PC-3 (cell line): Measurements from ENCODE around the gene FGF12. TPM values are rescaled to one million over a fixed set of nuclear protein-coding genes. Genes with fewer than 3 reads are reported as not detected.

Experiments used
- ATAC-seq: fragments of 200-7000 bp; cut with Tn5 transposase; 2 replicates; pipeline ENCODE4 v1.9.1; 2020; ENCODE audit warnings: mild to moderate bottlenecking, moderate library complexity
- BruUV-seq: library from RNA; stranded (reverse); fragments of 400-500 nt; replicated peaks from 2 replicates; lab custom pipeline; 2021; lab: Mats Ljungman, UMichigan
- CTCF ChIA-PET: fragments of 300-600 bp; sonication (Branson Sonifier 250); formaldehyde crosslinking; loops from one replicate; lab custom pipeline; 2022; ENCODE audit warnings: antibody characterized with exemption; lab: Charles Lee
- POLR2A ChIA-PET: fragments of 300-600 bp; sonication (Branson Sonifier 250); formaldehyde crosslinking; loops from one replicate; lab custom pipeline; 2022; ENCODE audit warnings: antibody characterized with exemption; ENCODE audit not compliant: unreplicated experiment; lab: Charles Lee
- DNase-seq: peaks from one replicate; pipeline ENCODE4 v3.0.0-alpha.2; 2015
- H2AFZ ChIP-seq: fragments of 300-600 bp; sonication (generic); 2 replicates; pipeline ENCODE4 v1.6.0; 2016; ENCODE audit warnings: antibody characterized with exemption, low read length
- H3F3A ChIP-seq: fragments of 300-600 bp; sonication (generic); one replicate; pipeline ENCODE4 v1.6.0; 2017; ENCODE audit warnings: antibody characterized with exemption, low read length, control low read depth, mild to moderate bottlenecking; ENCODE audit not compliant: unreplicated experiment
- H3K27ac ChIP-seq: fragments of 300-600 bp; sonication (generic); 2 replicates; pipeline ENCODE4 v1.5.1; 2016; ENCODE audit warnings: mild to moderate bottlenecking, low read length
- H3K27me3 ChIP-seq: fragments of 300-600 bp; sonication (generic); 2 replicates; pipeline ENCODE4 v1.6.1; 2016; ENCODE audit warnings: low read length, mixed read lengths
- H3K36me3 ChIP-seq: fragments of 300-600 bp; sonication (generic); 2 replicates; pipeline ENCODE4 v1.6.1; 2016; ENCODE audit warnings: low read depth, mixed run types, low read length, mixed read lengths
- H3K4me1 ChIP-seq: fragments of 300-600 bp; sonication (generic); 2 replicates; pipeline ENCODE4 v1.5.1; 2016; ENCODE audit warnings: low read length; ENCODE audit not compliant: insufficient read depth
- H3K4me2 ChIP-seq: fragments of 300-600 bp; sonication (generic); 2 replicates; pipeline ENCODE4 v1.6.0; 2016; ENCODE audit warnings: low read length
- H3K4me3 ChIP-seq: fragments of 300-600 bp; sonication (generic); 2 replicates; pipeline ENCODE4 v1.5.1; 2016; ENCODE audit warnings: mild to moderate bottlenecking, low read length, mixed read lengths
- H3K79me2 ChIP-seq: fragments of 300-600 bp; sonication (generic); 2 replicates; pipeline ENCODE4 v1.6.1; 2017; ENCODE audit warnings: low read length, mixed read lengths
- H3K9ac ChIP-seq: fragments of 300-600 bp; sonication (generic); 2 replicates; pipeline ENCODE4 v1.6.0; 2016; ENCODE audit warnings: mild to moderate bottlenecking, low read length
- H3K9me2 ChIP-seq: fragments of 300-600 bp; sonication (generic); replicated peaks from 2 replicates; pipeline ENCODE4 v1.6.1; 2016; ENCODE audit warnings: mixed run types, low read length, mixed read lengths
- H3K9me3 ChIP-seq: fragments of 300-600 bp; sonication (generic); 2 replicates; pipeline ENCODE4 v1.6.1; 2016; ENCODE audit warnings: low read length, mixed read lengths
- H4K20me1 ChIP-seq: fragments of 300-600 bp; sonication (generic); 2 replicates; pipeline ENCODE4 v1.6.1; 2016; ENCODE audit warnings: low read length, mixed read lengths
- CTCF ChIP-seq: fragments of 300-600 bp; sonication (generic); conservative IDR thresholded peaks from 2 replicates; pipeline ENCODE4 v1.5.1; 2017; ENCODE audit warnings: antibody characterized with exemption, low read depth, mild to moderate bottlenecking, low read length
- EZH2 ChIP-seq: fragments of 300-600 bp; sonication (generic); IDR thresholded peaks from one replicate; pipeline ENCODE4 v1.6.1; 2017; ENCODE audit warnings: antibody characterized with exemption, mild to moderate bottlenecking, low read length; ENCODE audit not compliant: unreplicated experiment
- EZH2phosphoT487 ChIP-seq: fragments of 300-600 bp; sonication (generic); IDR thresholded peaks from 2 replicates; pipeline ENCODE4 v1.6.1; 2018; ENCODE audit warnings: mild to moderate bottlenecking, antibody characterized with exemption, low read length, borderline replicate concordance
- intact Hi-C: fragments of 100-400 bp; cut with micrococcal nuclease; formaldehyde crosslinking; loops from 2 replicates; pipeline ENCODE4 v1.9.0; 2023
- total RNA-seq: library from RNA; depleted of rRNA; stranded (reverse); fragments of >200 nt; gene quantifications from 2 replicates; pipeline ENCODE4 v1.2.3, GENCODE V29; 2014

The FGF12 gene
- total RNA-seq, 1 experiment from 2014 or later = not detected

GRCh38 chr3:192481638-192482037, 245.7 kb downstream of the FGF12 start:
- Histone ChIP-seq H3K4me3 (no peak overlapping the region), H3K27me3 (peaks cover 40% of the 10 kb centered on the region), H3K27ac (no peak overlapping the region), H3K36me3 (no peaks in the 10 kb centered on the region), H3K79me2 (no peaks in the 10 kb centered on the region), H4K20me1 (no peaks in the 10 kb centered on the region), H3K9me2 (no peaks in the 10 kb centered on the region), H3K9ac (no peak overlapping the region), H2AFZ (no peak overlapping the region), H3K9me3 (no peaks in the 10 kb centered on the region), H3K4me2 (no peak overlapping the region), H3K4me1 (peaks cover 14% of the 10 kb centered on the region), H3F3A (no peaks in the 10 kb centered on the region)
- ChIA-PET CTCF (no interaction called here), POLR2A (no interaction called here)
- ATAC-seq (peak; percentile 55; the same call in 1 of the 2 replicates), DNase-seq (peak; percentile 83)
- intact Hi-C loops = no loop called here
- TF ChIP-seq CTCF (no peak), EZH2phosphoT487 (no peak), EZH2 (no peak)
- BruUV-seq = no TSS peak

- H3K27me3 ChIP-seq = peaks cover 83% of the 10 kb centered on the region
- H4K20me1 ChIP-seq = no peaks in the 10 kb centered on the region
- no peaks in the 10 kb centered on the region for H3K79me2 ChIP-seq
- no peak overlapping the region for H3K4me2 ChIP-seq
- intact Hi-C loops = loop anchor here (1.0 to 10.0 kb wide), 5 partner anchors 99 to 1107 kb away; no protein-coding TSS in a partner anchor
- TF ChIP-seq EZH2 (no peak), CTCF (peak; percentile 95)
- POLR2A ChIA-PET = no interaction called here
- no peak overlapping the region for H3K27ac ChIP-seq
- H3K36me3 ChIP-seq = no peaks in the 10 kb centered on the region
- no peak overlapping the region for H2AFZ ChIP-seq
- ATAC-seq (peak; percentile 92), DNase-seq (peak; percentile 82)
- H3F3A ChIP-seq = no peaks in the 10 kb centered on the region
- BruUV-seq = no TSS peak
- H3K9me3 ChIP-seq = no peaks in the 10 kb centered on the region
- CTCF ChIA-PET = no interaction called here
- H3K9ac ChIP-seq = no peak overlapping the region
- H3K4me3 ChIP-seq = no peak overlapping the region
- H3K9me2 ChIP-seq = no peaks in the 10 kb centered on the region
- no peaks in the 10 kb centered on the region for H3K4me1 ChIP-seq
These were observed 259.9 kb downstream of the FGF12 start for GRCh38 chr3:192467230-192468140.

GRCh38 chr3:192449036-192449435, 278.3 kb downstream of the FGF12 start:
- Histone ChIP-seq H3K79me2 (no peaks in the 10 kb centered on the region), H3K9me2 (no peaks in the 10 kb centered on the region), H2AFZ (no peak overlapping the region), H3F3A (no peaks in the 10 kb centered on the region), H3K4me2 (no peak overlapping the region), H3K27ac (no peak overlapping the region), H3K27me3 (peaks cover 52% of the 10 kb centered on the region), H3K36me3 (no peaks in the 10 kb centered on the region), H3K4me3 (no peak overlapping the region), H3K4me1 (no peaks in the 10 kb centered on the region), H3K9me3 (no peaks in the 10 kb centered on the region), H3K9ac (no peak overlapping the region), H4K20me1 (no peaks in the 10 kb centered on the region)
- ChIA-PET POLR2A (no interaction called here), CTCF (no interaction called here)
- intact Hi-C loops = loop anchor here (10.0 kb wide), 1 partner anchor 1204 kb away; no protein-coding TSS in a partner anchor
- no peak for ATAC-seq
- TF ChIP-seq EZH2phosphoT487 (no peak), CTCF (peak; percentile 59; the same call in 1 of the 2 replicates)
- no peak for DNase-seq
- BruUV-seq = no TSS peak
